Heart left ventricle (tissue), 13 donors: Measurements from ENCODE around the gene COLEC11.

ENCODE experiments used
- POLR2A ChIP-seq, 2 donors: fragments of 450-650 bp; IDR thresholded peaks; one replicate each; pipeline ENCODE4 v1.6.1; 2017; ENCODE audit warnings: antibody characterized with exemption in 2 of 2, mild to moderate bottlenecking in 2 of 2, moderate library complexity in 2 of 2
- TF ChIP-seq, protein P1 (sequence below), 12 donors: fragments of 200-600 bp; sonication (generic) in 4 of 12; IDR thresholded peaks; one replicate each; pipeline versions ENCODE4 v1.5.0 to v1.8.0; 2018 to 2022; ENCODE audit warnings: antibody characterized with exemption in 12 of 12, mild to moderate bottlenecking in 5 of 12
- donor health status: ischemic (EF 13 %, LVEDD 7.1; RV severe dilation, severe dysfunction).
- donor health status: DM: no; HTN: yes; CAD: no.
- donor health status: DM: no; HTN: no; CAD: no.
- donor health status: ischemic (EF 25% LVEDD 6.9; RV normal size, moderate dysfunction).
- donor health status: ischemic (EF 25% LVEDD 5.7; RV mildly dilated, moderate dysfunction).
- donor health status: ischemic (EF 35%, LVEDD 5.7; RV mildly dilated, moderate dysfunction).
- donor health status: nonischemic (EF 11% LVEDD 7.7; RV severe dilation, severe dysfunction).
- donor health status: DM: yes; HTN: yes; CAD: no.
- donor health status: PGD.
- donor health status: ischemic (EF 29% LVEDD 5.4; RV normal size, mild dysfunction).
- donor health status: nonischemic (EF 23%, LVEDD 6.1; RV moderate dilation, normal function).

- no peak for TF ChIP-seq POLR2A (IDR thresholded peaks at IDR 0.05)
- TF ChIP-seq, protein P1, sequence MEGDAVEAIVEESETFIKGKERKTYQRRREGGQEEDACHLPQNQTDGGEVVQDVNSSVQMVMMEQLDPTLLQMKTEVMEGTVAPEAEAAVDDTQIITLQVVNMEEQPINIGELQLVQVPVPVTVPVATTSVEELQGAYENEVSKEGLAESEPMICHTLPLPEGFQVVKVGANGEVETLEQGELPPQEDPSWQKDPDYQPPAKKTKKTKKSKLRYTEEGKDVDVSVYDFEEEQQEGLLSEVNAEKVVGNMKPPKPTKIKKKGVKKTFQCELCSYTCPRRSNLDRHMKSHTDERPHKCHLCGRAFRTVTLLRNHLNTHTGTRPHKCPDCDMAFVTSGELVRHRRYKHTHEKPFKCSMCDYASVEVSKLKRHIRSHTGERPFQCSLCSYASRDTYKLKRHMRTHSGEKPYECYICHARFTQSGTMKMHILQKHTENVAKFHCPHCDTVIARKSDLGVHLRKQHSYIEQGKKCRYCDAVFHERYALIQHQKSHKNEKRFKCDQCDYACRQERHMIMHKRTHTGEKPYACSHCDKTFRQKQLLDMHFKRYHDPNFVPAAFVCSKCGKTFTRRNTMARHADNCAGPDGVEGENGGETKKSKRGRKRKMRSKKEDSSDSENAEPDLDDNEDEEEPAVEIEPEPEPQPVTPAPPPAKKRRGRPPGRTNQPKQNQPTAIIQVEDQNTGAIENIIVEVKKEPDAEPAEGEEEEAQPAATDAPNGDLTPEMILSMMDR (IDR thresholded peaks at IDR 0.05): no peak
These were observed 95.3 kb downstream of the COLEC11 start for GRCh38 chr2:3689998-3690748.
